T47D (cell line): ENCODE data around the gene WBP1.
A peak's percentile ranks its signal among the peaks of the same experiment; 100 is the strongest.
"Not testable (repeated sequence)": the region's sequence is repeated elsewhere in the genome, so short reads cannot be mapped to it uniquely, and the experiment has no call there.

ENCODE experiments used
- DNase-seq, 2 experiments: peaks; one replicate each; pipeline versions ENCODE4 v3.0.0 to v3.0.0-alpha.2; 2011 to 2012; ENCODE audit warnings: low read depth in 1 of 2, low spot score in 1 of 2
- JUND ChIP-seq: IDR thresholded peaks from 2 replicates; pipeline ENCODE4 v1.6.1; 2012; ENCODE audit warnings: low read depth
- in situ Hi-C: cut with HindIII; loops from 2 replicates; pipeline ENCODE4 v1.10.0; 2016; ENCODE audit warnings: low sequenced_read_pairs, low pct_unique_long_range_greater_than_20kb

The WBP1 gene

DNA sequence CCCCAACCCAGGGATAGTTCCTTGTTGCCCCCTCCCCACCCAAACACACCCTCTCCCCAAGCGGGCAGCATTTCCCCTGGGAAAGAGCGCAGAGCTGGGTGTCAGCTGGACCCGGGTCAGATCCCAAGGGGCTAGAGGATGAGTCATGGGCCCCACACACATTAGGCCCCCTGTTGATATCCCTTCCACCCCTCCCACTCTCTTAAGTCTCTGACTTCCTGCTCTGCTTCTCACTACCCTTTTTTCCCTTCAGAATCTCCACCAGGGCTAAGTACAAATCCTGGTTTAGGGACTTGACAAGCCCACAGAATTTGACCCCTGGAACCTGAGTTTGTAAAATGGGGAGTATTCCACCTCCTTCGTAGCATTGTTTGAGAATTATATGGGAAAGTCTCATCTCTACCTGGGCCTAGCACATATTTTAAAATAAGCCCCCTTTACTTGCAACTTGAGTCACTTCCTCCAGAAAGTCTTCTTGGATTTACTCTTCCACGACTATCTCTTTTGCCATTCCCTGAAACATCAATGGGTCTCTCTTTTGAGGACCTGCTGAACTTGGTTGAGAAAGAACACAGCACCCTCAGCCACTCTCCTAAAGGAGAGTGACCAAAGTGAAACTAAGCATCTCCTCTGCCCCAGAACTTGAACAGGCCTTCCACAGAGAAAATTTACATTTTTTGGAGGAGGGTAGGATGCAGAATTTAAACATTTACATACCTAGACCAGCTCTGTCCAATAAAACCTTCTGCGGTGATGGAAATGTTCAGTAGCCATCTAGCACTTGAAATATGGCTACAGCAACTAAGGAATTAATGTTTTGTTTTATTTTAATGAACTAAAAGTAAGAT is 21.2 kb upstream of the WBP1 start:
- no peak for TF ChIP-seq JUND
- DNase-seq: no peak
- in situ Hi-C loops: no loop called here

DNA sequence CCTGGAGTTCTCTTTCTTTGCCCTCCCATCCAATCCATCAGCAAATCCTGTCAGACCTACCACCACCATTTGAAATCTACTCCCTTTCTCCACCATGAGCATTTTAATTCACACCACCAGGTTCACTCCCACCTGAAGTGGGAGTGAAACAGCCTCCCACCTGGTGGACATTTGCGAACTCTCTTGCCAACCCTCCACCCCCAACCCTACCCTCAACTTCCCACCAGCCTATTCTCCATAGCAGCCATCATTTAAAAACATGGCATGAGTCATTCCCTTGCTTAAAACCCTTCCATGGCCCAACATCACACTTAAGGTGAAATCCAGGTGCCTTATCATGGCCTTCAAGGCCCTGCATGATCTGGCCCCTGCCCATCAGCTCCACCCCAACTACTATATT is 20.0 kb upstream of the WBP1 start:
- in situ Hi-C loops: no loop called here
- TF ChIP-seq JUND: no peak
- DNase-seq: no peak

DNA sequence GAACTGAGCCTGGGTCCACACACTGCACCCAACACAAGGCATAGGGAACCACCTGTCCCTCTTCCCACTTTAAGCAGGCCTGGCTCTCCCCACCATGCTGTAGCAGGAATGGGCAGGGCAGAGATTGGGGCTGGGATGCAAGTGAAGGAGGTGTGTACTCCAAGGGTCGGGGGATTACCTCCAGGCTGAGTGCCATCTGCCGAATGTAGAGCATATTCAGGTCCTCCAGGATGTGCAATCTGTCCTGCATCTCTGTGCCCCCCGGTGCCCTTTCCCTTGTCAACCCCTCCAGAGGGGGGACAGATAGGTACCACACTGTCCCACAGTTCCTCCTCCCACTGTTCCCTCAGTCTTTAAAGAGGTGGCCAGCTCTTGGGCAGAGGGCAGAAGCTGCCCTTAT is 18.9 kb upstream of the WBP1 start:
- TF ChIP-seq JUND: no peak
- in situ Hi-C loops: no loop called here
- no peak for DNase-seq

DNA sequence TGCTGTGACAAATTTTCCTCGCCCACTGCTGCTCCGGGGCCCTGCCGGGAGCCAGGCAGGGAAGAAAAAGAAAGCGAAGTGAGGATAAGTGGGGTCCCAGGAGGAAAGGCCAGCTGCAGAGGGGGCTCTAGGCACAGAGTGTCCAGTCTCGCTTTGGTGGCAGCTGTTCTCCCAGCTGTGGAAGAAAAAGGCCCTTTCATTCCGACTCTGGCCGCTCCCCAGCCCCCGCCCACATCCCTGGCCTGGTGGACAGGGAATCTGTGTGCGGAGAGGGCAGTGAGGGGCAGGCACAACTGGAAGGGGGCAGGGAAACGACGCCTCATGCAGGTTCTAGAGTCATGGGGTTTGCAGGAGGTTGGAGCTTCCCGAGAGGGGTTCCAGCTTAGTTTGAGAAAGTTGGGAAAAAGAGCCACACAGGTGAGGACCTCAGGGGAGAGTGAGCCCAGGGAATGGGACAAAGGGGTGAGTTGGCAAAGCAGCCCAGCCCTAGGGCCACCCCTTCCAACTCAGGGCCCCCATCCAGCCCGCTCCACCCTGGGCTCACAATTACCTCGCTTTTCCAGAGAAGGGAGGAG is 18.3 kb upstream of the WBP1 start:
- in situ Hi-C loops: no loop called here
- no peak for DNase-seq
- no peak for TF ChIP-seq JUND

DNA sequence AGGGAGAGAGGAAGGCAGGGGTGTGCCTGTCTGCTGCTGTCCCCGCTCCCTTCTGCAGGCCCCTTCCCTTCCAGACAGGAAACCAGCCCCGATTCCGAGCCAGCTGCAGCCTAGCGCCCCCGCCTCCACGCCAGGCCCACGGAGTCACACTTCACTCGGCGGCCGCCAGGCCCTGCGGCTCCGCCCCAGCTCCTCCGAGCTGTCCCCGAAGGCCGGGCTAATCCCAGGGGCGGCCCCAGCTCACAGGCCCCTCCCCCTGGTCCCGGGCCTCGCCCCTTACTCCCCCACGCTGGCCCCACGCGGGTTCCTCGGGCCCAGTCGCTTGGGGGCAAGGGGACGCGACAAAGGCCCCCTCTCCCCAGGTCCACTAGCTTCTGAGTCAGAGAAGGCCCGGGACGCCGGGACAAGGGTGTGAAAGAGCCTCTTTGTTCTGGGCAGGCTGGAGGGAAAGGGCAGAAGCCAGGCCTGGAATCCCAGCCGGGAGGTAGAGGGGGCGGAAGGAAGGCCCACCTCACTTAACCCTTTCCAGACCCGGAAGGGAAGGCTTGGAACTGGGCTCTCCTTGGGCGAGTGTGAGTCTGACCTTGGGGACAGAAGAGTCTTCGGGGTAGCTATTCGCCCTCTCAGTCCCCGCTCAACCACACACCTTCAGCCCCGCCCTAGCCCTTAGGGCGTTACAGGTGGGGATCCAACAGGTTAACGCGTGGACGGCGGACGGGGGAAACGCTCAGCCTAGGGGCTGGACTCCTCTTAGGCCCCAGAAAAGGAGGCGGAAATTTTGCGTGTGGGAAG is 17.7 kb upstream of the WBP1 start:
- TF ChIP-seq JUND: no peak
- DNase-seq: peak; percentile 81 to 96
- in situ Hi-C loops: no loop called here

DNA sequence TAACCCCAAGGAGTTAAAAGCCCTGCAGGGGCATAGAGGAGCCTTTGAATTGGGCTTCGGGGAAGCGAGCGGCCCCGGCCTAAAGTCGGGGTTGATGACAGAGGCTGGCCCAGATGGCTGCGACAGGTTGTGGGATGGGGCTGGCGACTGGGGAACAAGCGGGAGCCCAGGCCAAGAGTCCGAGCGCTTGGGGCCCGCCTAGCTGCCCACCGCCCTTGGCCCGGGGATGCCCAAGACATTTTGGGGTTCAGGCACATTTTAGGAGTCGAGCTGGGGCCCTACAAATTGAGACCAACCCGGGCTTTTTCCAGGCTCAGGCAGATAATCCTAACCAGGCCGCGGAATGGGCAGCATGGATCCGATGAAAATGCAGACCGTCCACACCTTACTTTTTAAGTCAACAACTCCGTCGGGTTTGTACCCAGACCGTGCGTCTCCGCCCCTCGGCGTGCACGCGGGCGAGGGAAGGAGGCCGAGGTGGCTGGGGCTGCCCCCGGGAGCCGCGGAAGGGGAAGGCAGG is 17.0 kb upstream of the WBP1 start:
- DNase-seq: peak in 1 of 2 experiments; percentile 32
- in situ Hi-C loops: no loop called here
- TF ChIP-seq JUND: no peak

DNA sequence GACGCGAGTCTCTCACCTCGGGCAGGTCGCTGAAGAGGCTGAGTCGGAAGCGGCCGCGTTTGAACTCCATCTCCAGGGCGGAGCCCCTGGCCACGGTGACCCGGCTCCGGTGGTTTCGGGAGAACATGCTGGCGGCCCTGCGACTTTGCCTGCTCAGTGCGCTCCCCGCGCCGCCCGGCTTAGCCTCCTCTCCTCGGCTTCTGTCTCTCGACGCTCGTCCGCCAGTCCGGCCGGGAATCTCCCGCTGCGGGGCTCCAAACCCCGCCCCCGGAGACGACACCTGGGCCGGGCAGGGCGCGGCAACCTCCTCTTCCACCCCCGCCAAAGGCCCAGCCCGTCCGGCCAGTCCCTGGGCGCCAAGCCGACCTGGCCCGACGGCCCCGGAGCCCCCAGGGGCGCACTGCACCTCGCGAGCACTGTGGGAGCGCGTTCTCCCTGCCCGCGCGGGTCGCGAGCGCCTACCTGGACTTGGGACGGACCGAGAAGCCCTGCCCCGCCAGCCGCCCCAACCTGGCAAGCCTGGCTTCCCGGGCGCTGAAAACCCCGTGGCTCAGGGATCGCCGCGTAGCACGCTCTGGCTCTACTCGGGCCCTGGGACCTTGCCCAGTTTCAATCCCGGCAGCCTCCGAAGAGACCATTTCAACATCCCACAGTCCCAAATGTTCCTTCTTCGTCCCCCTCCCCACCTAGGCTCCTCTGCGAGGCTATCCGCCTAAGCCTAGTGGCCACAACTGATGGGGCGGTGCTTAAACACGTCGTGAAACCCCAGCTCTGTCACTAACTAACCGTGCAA is 16.4 kb upstream of the WBP1 start, which contains the start of gene RTKN:
Gene RTKN, minus strand, starts transcription at position 248 of the 793 bp plus-strand sequence. Its CDS starts 121 bp downstream, at position 127.
- in situ Hi-C loops: no loop called here
- peak; percentile 77 to 91 for DNase-seq
- no peak for TF ChIP-seq JUND

DNA sequence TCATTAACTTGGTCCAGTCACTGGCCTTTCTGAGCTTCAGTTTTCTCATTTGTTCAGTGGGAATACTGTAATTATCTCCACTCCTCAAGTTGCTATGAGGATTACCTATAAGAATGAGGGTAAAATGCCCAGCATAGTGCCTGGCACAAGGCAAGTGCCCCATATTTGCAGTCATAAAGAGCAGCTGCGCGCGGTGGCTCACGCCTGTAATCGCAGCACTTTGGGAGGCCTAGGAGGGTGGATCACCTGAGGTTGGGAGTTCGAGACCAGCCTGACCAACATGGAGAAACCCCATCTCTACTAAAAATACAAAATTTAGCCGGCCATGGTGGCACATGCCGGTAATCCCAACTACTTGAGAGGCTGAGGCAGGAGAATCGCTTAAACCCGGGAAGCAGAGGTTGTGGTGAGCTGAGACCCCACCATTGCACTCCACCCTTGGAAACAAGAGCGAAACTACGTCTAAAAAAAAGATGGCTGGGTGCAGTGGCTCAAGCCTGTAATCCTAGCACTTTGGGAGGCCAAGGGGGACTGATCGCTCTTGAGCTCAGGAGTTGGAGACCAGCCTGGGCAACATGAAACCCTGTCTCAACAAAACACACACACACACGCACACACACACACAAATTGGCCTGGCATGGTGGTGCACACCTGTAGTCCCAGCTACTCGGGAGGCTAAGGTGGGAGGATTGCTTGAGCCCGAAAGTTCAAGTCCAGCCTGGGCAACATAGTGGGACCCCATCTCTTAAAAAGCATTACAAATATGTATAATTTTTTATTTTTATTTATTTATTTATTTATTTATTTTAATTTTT is 15.5 kb upstream of the WBP1 start:
- DNase-seq, in situ Hi-C loops: not testable (repeated sequence)

DNA sequence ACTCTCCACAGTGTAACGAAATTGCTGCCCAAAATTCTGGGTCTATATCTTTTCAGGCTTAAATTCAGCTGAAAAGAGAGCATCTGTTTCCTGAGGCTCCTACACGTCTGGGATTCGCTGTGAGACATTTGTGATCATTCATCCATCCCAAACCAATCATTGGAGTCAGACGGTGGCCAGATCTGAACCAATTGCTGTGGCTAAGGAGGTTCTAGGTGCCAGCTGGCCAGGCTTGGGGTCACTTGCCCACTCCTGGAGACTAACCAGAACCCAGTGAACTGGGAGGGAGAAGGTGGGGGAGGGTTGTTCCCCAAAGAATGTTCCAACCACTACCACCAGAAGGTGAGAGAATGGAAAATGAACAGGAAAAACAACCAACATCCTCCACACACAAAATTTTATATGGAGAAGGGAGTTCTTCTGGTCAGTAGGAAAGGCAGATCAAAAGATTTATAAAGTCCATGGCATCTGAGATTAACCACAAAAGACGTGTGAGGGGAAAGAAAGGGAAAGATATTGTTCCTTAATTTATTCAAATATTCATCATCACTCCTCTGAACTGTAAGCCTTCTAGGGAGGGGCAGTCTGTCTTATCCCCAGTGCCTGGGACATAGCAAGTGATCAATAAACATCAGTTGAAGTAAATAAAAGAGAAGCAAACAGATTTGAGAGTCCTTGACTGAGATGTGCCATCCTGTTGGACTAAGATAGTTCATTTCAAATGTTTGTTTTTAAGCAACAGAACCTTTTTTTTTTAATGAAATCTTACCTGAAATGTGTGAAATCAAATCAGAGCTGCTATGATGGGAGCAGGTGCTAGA is 13.5 kb upstream of the WBP1 start:
- no peak for TF ChIP-seq JUND
- in situ Hi-C loops: no loop called here
- DNase-seq: no peak

DNA sequence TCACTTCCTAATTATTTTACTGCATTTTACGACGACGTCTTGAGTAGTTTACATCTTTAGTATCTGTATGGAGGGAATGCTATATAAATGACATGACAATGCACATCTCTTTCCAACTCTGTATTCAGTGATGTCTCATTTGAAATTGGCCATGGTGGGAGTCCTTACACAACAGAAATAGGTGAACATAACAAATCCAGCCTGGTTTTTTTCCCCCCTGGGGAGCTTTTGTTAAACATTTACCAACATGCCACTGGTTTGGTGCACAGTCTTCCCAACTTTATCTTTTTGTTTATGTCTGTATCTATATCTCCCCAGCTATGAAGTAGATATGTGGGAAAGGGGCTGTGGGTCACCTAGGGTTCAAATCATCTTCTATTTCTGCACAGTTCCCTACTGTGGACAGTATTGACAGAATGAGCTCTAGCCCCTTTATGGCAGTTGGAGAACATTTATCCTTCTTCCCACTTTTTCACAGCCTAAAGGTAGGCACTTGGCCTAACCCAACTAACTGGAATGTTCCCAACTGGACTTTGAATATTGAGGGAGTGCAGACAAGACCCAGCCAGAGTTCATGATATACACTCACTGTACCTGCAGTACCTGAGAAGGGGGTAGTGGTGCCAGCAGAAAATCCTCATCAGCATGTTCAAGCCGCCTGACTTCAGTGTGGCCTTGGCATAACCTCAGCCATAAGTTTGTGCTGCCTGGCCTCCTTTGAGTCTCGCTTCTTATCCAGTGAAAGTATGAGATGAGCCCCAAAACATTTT is 10.8 kb upstream of the WBP1 start:
- DNase-seq: no peak
- in situ Hi-C loops: no loop called here
- TF ChIP-seq JUND: no peak
